ENCODE results near the gene G0S2.

DNA sequence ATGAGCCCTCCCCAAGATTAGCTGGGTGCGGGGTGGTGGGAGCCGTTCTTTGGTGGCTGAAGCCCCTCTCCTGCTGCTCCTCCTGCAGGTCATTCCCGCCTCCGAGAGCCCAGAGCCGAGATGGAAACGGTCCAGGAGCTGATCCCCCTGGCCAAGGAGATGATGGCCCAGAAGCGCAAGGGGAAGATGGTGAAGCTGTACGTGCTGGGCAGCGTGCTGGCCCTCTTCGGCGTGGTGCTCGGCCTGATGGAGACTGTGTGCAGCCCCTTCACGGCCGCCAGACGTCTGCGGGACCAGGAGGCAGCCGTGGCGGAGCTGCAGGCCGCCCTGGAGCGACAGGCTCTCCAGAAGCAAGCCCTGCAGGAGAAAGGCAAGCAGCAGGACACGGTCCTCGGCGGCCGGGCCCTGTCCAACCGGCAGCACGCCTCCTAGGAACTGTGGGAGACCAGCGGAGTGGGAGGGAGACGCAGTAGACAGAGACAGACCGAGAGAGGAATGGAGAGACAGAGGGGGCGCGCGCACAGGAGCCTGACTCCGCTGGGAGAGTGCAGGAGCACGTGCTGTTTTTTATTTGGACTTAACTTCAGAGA lies 448 bp downstream of the G0S2 start:
- TF ChIP-seq, protein P1, sequence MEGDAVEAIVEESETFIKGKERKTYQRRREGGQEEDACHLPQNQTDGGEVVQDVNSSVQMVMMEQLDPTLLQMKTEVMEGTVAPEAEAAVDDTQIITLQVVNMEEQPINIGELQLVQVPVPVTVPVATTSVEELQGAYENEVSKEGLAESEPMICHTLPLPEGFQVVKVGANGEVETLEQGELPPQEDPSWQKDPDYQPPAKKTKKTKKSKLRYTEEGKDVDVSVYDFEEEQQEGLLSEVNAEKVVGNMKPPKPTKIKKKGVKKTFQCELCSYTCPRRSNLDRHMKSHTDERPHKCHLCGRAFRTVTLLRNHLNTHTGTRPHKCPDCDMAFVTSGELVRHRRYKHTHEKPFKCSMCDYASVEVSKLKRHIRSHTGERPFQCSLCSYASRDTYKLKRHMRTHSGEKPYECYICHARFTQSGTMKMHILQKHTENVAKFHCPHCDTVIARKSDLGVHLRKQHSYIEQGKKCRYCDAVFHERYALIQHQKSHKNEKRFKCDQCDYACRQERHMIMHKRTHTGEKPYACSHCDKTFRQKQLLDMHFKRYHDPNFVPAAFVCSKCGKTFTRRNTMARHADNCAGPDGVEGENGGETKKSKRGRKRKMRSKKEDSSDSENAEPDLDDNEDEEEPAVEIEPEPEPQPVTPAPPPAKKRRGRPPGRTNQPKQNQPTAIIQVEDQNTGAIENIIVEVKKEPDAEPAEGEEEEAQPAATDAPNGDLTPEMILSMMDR (IDR thresholded peaks at IDR 0.05), result no peak
- no peak for TF ChIP-seq SIN3A (IDR thresholded peaks at IDR 0.05; ENCODE audit: borderline replicate concordance, low read depth, low read length)
- TF ChIP-seq, protein P2, sequence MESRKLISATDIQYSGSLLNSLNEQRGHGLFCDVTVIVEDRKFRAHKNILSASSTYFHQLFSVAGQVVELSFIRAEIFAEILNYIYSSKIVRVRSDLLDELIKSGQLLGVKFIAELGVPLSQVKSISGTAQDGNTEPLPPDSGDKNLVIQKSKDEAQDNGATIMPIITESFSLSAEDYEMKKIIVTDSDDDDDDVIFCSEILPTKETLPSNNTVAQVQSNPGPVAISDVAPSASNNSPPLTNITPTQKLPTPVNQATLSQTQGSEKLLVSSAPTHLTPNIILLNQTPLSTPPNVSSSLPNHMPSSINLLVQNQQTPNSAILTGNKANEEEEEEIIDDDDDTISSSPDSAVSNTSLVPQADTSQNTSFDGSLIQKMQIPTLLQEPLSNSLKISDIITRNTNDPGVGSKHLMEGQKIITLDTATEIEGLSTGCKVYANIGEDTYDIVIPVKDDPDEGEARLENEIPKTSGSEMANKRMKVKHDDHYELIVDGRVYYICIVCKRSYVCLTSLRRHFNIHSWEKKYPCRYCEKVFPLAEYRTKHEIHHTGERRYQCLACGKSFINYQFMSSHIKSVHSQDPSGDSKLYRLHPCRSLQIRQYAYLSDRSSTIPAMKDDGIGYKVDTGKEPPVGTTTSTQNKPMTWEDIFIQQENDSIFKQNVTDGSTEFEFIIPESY (IDR thresholded peaks at IDR 0.05; ENCODE audit: borderline replicate concordance, low read depth), result no peak
- no peak for TF ChIP-seq FOXJ3 (CRISPR knock-in tag; IDR thresholded peaks at IDR 0.05)
- no peak for TF ChIP-seq FOSL2 (IDR thresholded peaks at IDR 0.05; ENCODE audit: borderline replicate concordance, low read depth)

All from SK-N-SH (cell line).